Naive thymus-derived CD4-positive, alpha-beta T cell (primary cell): ENCODE results near the gene CREB5. TPM values are rescaled to one million over a fixed set of nuclear protein-coding genes. Genes with fewer than 3 reads are reported as not detected.

Experiments
- ATAC-seq: fragments of 150-1000 bp; cut with Tn5 transposase; 2 replicates; pipeline ENCODE4 v1.10.0; 2021; ENCODE audit warnings: mild to moderate bottlenecking, moderate library complexity
- CTCF ChIA-PET: fragments of 350-600 bp; sonication (Branson Sonifier 250); formaldehyde crosslinking; loops from one replicate; lab custom pipeline; 2021; ENCODE audit warnings: antibody characterized with exemption; lab: Charles Lee
- POLR2A ChIA-PET: fragments of 350-600 bp; sonication (Branson Sonifier 250); formaldehyde crosslinking; loops from one replicate; lab custom pipeline; 2021; ENCODE audit warnings: antibody characterized with exemption, inconsistent platforms; lab: Charles Lee
- DNase-seq, 9 donors: peaks; one replicate each; pipeline versions ENCODE4 v3.0.0 to v3.0.0-alpha.2; 2020 to 2022; ENCODE audit warnings: mixed read lengths in 1 of 9
- H3K27ac ChIP-seq: one replicate; pipeline ENCODE4 v1.7.0; 2013; ENCODE audit warnings: mild to moderate bottlenecking, low read depth, low read length, moderate library complexity
- H3K27me3 ChIP-seq, 2 donors: one replicate each; pipeline ENCODE4 v1.7.0; 2013; ENCODE audit warnings: low read length in 2 of 2, mild to moderate bottlenecking in 2 of 2, moderate library complexity in 2 of 2; ENCODE audit not compliant: control insufficient read depth in 2 of 2, insufficient read depth in 2 of 2
- H3K36me3 ChIP-seq, 3 experiments: 1 replicate in 2 of 3; 2 replicates in 1 of 3; pipeline ENCODE4 v1.7.0; 2013; ENCODE audit warnings: low read length in 3 of 3, mild to moderate bottlenecking in 3 of 3, moderate library complexity in 1 of 3; ENCODE audit not compliant: insufficient read depth in 3 of 3, control insufficient read depth in 2 of 3
- H3K4me1 ChIP-seq, 2 donors: one replicate each; pipeline ENCODE4 v1.7.0; 2013; ENCODE audit warnings: low read length in 2 of 2, mild to moderate bottlenecking in 2 of 2, moderate library complexity in 1 of 2; ENCODE audit not compliant: control insufficient read depth in 2 of 2, insufficient read depth in 2 of 2
- H3K4me3 ChIP-seq: 2 replicates; pipeline ENCODE4 v1.7.0; 2013; ENCODE audit warnings: mild to moderate bottlenecking, low read length
- H3K9me3 ChIP-seq, 3 experiments: 1 replicate in 2 of 3; 2 replicates in 1 of 3; pipeline ENCODE4 v1.7.0; 2013; ENCODE audit warnings: low read length in 3 of 3; ENCODE audit not compliant: control insufficient read depth in 2 of 3
- H3K27ac Mint-ChIP-seq, 9 donors: one replicate each; pipeline ENCODE4 v1.8.0; 2020 to 2022; ENCODE audit warnings: mixed read lengths in 9 of 9, mild to moderate bottlenecking in 8 of 9, moderate library complexity in 5 of 9, inconsistent platforms in 2 of 9
- H3K27me3 Mint-ChIP-seq, 5 donors: one replicate each; pipeline ENCODE4 v1.8.0; 2021 to 2022; ENCODE audit warnings: mixed read lengths in 5 of 5, mild to moderate bottlenecking in 1 of 5
- H3K36me3 Mint-ChIP-seq, 5 donors: one replicate each; pipeline ENCODE4 v1.8.0; 2020 to 2022; ENCODE audit warnings: mixed read lengths in 5 of 5, mild to moderate bottlenecking in 3 of 5, inconsistent platforms in 1 of 5
- H3K4me1 Mint-ChIP-seq, 7 donors: one replicate each; pipeline ENCODE4 v1.8.0; 2020 to 2022; ENCODE audit warnings: mixed read lengths in 7 of 7, mild to moderate bottlenecking in 3 of 7, inconsistent platforms in 1 of 7
- H3K4me3 Mint-ChIP-seq, 10 donors: one replicate each; pipeline ENCODE4 v1.8.0; 2020 to 2022; ENCODE audit warnings: mild to moderate bottlenecking in 10 of 10, mixed read lengths in 10 of 10, moderate library complexity in 6 of 10, inconsistent platforms in 2 of 10
- H3K9me3 Mint-ChIP-seq, 11 donors: one replicate each; pipeline ENCODE4 v1.8.0; 2020 to 2022; ENCODE audit warnings: mixed read lengths in 11 of 11, mild to moderate bottlenecking in 4 of 11, inconsistent platforms in 1 of 11, moderate library complexity in 1 of 11
- intact Hi-C, 2 donors: fragments of 100-400 bp; cut with micrococcal nuclease; formaldehyde crosslinking; loops; one replicate each; pipeline ENCODE4 v1.15.1; 2023
- polyA plus RNA-seq, 2 donors: library from polyadenylated mRNA; unstranded; fragments of 300-500 nt; fragmentation: Illumina TruSeq; gene quantifications; one replicate each; pipeline ENCODE4 v1.2.3, GENCODE V29; 2021
- total RNA-seq, 6 experiments: library from RNA in 5 of 6; stranded (reverse) in 5 of 6; gene quantifications; 1 replicate in 5 of 6; 2 replicates in 1 of 6; pipeline ENCODE4 v1.2.3 and lab custom pipeline; 2021 to 2026

Gene CREB5
- total and polyA plus RNA-seq, 7 experiments from 2014 or later, result 0.22 to 18.4 (median 3.6) TPM; not detected in 4

- H3K36me3 ChIP-seq, result no peaks in the 10 kb centered on the region
- H3K4me1 ChIP-seq, result no peaks in the 10 kb centered on the region
- CTCF ChIA-PET, result no interaction called here
- H3K27me3 ChIP-seq, result no peaks in the 10 kb centered on the region
- intact Hi-C loops, result no loop called here
- H3K27ac ChIP-seq, result no peak overlapping the region
- Mint-ChIP-seq H3K27ac (no peak overlapping the region), H3K4me1 (no peaks in the 10 kb centered on the region), H3K9me3 (peaks cover 0 to 7% (median 0%) of the 10 kb centered on the region in 11 donors), H3K36me3 (no peaks in the 10 kb centered on the region), H3K4me3 (no peak overlapping the region), H3K27me3 (peaks cover 0 to 25% (median 9%) of the 10 kb centered on the region in 5 donors)
- no peak overlapping the region for H3K4me3 ChIP-seq
- no peaks in the 10 kb centered on the region for H3K9me3 ChIP-seq
- POLR2A ChIA-PET, result no interaction called here
- DNase-seq (no peak), ATAC-seq (no peak)
These were observed 293.0 kb downstream of the CREB5 start for GRCh38 chr7:28705350-28705749.

GRCh38 chr7:28706584-28706983 lies 294.3 kb downstream of the CREB5 start:
- Histone ChIP-seq H3K27me3 (no peaks in the 10 kb centered on the region), H3K4me1 (no peaks in the 10 kb centered on the region), H3K36me3 (no peaks in the 10 kb centered on the region), H3K4me3 (no peak overlapping the region), H3K9me3 (no peaks in the 10 kb centered on the region), H3K27ac (no peak overlapping the region)
- peaks cover 0 to 28% (median 9%) of the 10 kb centered on the region in 5 donors for H3K27me3 Mint-ChIP-seq
- CTCF ChIA-PET, result no interaction called here
- no peak overlapping the region for H3K27ac Mint-ChIP-seq
- intact Hi-C loops, result no loop called here
- H3K4me3 Mint-ChIP-seq, result no peak overlapping the region
- DNase-seq (no peak), ATAC-seq (no peak)
- H3K9me3 Mint-ChIP-seq, result peaks cover 0 to 7% (median 0%) of the 10 kb centered on the region in 11 donors
- POLR2A ChIA-PET, result no interaction called here
- no peaks in the 10 kb centered on the region for H3K36me3 Mint-ChIP-seq
- no peaks in the 10 kb centered on the region for H3K4me1 Mint-ChIP-seq

- no peak overlapping the region for H3K27ac ChIP-seq
- intact Hi-C loops, result no loop called here
- ChIA-PET CTCF (no interaction called here), POLR2A (no interaction called here)
- no peaks in the 10 kb centered on the region for H3K36me3 Mint-ChIP-seq
- H3K27ac Mint-ChIP-seq, result no peak overlapping the region
- H3K27me3 ChIP-seq, result no peaks in the 10 kb centered on the region
- peaks cover 0 to 28% (median 9%) of the 10 kb centered on the region in 5 donors for H3K27me3 Mint-ChIP-seq
- H3K4me3 Mint-ChIP-seq, result no peak overlapping the region
- no peak for ATAC-seq
- no peaks in the 10 kb centered on the region for H3K9me3 ChIP-seq
- no peaks in the 10 kb centered on the region for H3K36me3 ChIP-seq
- H3K9me3 Mint-ChIP-seq, result peaks cover 0 to 7% (median 0%) of the 10 kb centered on the region in 11 donors
- no peak overlapping the region for H3K4me3 ChIP-seq
- no peaks in the 10 kb centered on the region for H3K4me1 Mint-ChIP-seq
- H3K4me1 ChIP-seq, result no peaks in the 10 kb centered on the region
- no peak for DNase-seq
These were observed 295.0 kb downstream of the CREB5 start for GRCh38 chr7:28707291-28707690.

- no peak for ATAC-seq
- CTCF ChIA-PET, result no interaction called here
These were observed 296.0 kb downstream of the CREB5 start for GRCh38 chr7:28708033-28708951.

GRCh38 chr7:28709748-28710147 lies 297.4 kb downstream of the CREB5 start:
- H3K4me1 ChIP-seq, result no peaks in the 10 kb centered on the region
- intact Hi-C loops, result no loop called here
- peaks cover 2 to 24% (median 9%) of the 10 kb centered on the region in 5 donors for H3K27me3 Mint-ChIP-seq
- ATAC-seq (no peak), DNase-seq (no peak)
- no peaks in the 10 kb centered on the region for H3K36me3 Mint-ChIP-seq
- POLR2A ChIA-PET, result no interaction called here
- no peaks in the 10 kb centered on the region for H3K4me1 Mint-ChIP-seq
- no peaks in the 10 kb centered on the region for H3K9me3 ChIP-seq
- no peak overlapping the region for H3K27ac Mint-ChIP-seq
- H3K9me3 Mint-ChIP-seq, result peaks cover 0 to 2% (median 0%) of the 10 kb centered on the region in 11 donors
- H3K36me3 ChIP-seq, result no peaks in the 10 kb centered on the region
- H3K4me3 Mint-ChIP-seq, result no peak overlapping the region
- H3K4me3 ChIP-seq, result no peak overlapping the region
- no peak overlapping the region for H3K27ac ChIP-seq
- CTCF ChIA-PET, result no interaction called here
- no peaks in the 10 kb centered on the region for H3K27me3 ChIP-seq

More at GRCh38 chr7:28708033-28708951, 296.0 kb downstream of the CREB5 start:
- POLR2A ChIA-PET, result no interaction called here
- intact Hi-C loops, result no loop called here
- H3K4me1 ChIP-seq, result no peaks in the 10 kb centered on the region
- no peaks in the 10 kb centered on the region for H3K9me3 ChIP-seq
- H3K27ac ChIP-seq, result no peak overlapping the region
- H3K36me3 ChIP-seq, result no peaks in the 10 kb centered on the region
- H3K4me3 ChIP-seq, result no peak overlapping the region
- DNase-seq, result no peak
- Mint-ChIP-seq H3K27me3 (peaks cover 0 to 29% (median 9%) of the 10 kb centered on the region in 5 donors), H3K36me3 (no peaks in the 10 kb centered on the region), H3K27ac (no peak overlapping the region), H3K9me3 (peaks cover 0 to 2% (median 0%) of the 10 kb centered on the region in 11 donors), H3K4me1 (no peaks in the 10 kb centered on the region), H3K4me3 (no peak overlapping the region)
- no peaks in the 10 kb centered on the region for H3K27me3 ChIP-seq

- Histone ChIP-seq H3K9me3 (no peaks in the 10 kb centered on the region), H3K27me3 (no peaks in the 10 kb centered on the region), H3K36me3 (no peaks in the 10 kb centered on the region), H3K4me1 (no peaks in the 10 kb centered on the region), H3K27ac (no peak overlapping the region), H3K4me3 (no peak overlapping the region)
- Mint-ChIP-seq H3K4me3 (no peak overlapping the region), H3K9me3 (peaks cover 0 to 2% (median 0%) of the 10 kb centered on the region in 11 donors), H3K27me3 (peaks cover 2 to 22% (median 8%) of the 10 kb centered on the region in 5 donors), H3K27ac (no peak overlapping the region), H3K4me1 (no peaks in the 10 kb centered on the region), H3K36me3 (no peaks in the 10 kb centered on the region)
- ATAC-seq (no peak), DNase-seq (no peak)
- POLR2A ChIA-PET, result no interaction called here
- CTCF ChIA-PET, result no interaction called here
- intact Hi-C loops, result no loop called here
These were observed 298.8 kb downstream of the CREB5 start for GRCh38 chr7:28711114-28711513.
